HL-60/S4 treated with retinoic acid at 250 ng/mL for 4 days and 3 days (cell line): ENCODE results near the gene PAX1.

Experiments used
- in situ Hi-C: fragments of 300-500 bp; cut with MboI; formaldehyde crosslinking; loops from 2 replicates; pipeline ENCODE4 v1.7.0; 2022; ENCODE audit warnings: low sequenced_read_pairs

PAX1 gene

GRCh38 chr20:21705575-21706260, at the start of gene PAX1:
Gene PAX1, plus strand, starts transcription at chr20:21705664. Its CDS starts 49 bp downstream, at chr20:21705713.
- in situ Hi-C loops, result no loop called here

- in situ Hi-C loops, result no loop called here
Observed at GRCh38 chr20:21656308-21657067, 49.0 kb upstream of the PAX1 start.

- in situ Hi-C loops, result no loop called here
Observed at GRCh38 chr20:21661488-21662055, 43.9 kb upstream of the PAX1 start.

- in situ Hi-C loops, result no loop called here
Observed at GRCh38 chr20:21663465-21663864, 42.0 kb upstream of the PAX1 start.

GRCh38 chr20:21665687-21666446, 39.6 kb upstream of the PAX1 start:
- in situ Hi-C loops, result no loop called here

- in situ Hi-C loops, result no loop called here
Observed at GRCh38 chr20:21670126-21670525, 35.3 kb upstream of the PAX1 start.

- in situ Hi-C loops, result no loop called here
Observed at GRCh38 chr20:21670981-21671380, 34.5 kb upstream of the PAX1 start.

GRCh38 chr20:21677261-21677660, 28.2 kb upstream of the PAX1 start:
- in situ Hi-C loops, result no loop called here

- in situ Hi-C loops, result no loop called here
Observed at GRCh38 chr20:21677781-21678180, 27.7 kb upstream of the PAX1 start.

- in situ Hi-C loops, result no loop called here
Observed at GRCh38 chr20:21681234-21681921, 24.1 kb upstream of the PAX1 start.

- in situ Hi-C loops, result no loop called here
Observed at GRCh38 chr20:21681922-21682318, 23.5 kb upstream of the PAX1 start.

- in situ Hi-C loops, result no loop called here
Observed at GRCh38 chr20:21682521-21682954, 22.9 kb upstream of the PAX1 start.

GRCh38 chr20:21684671-21685070, 20.8 kb upstream of the PAX1 start:
- in situ Hi-C loops, result no loop called here

- in situ Hi-C loops, result no loop called here
Observed at GRCh38 chr20:21685981-21686380, 19.5 kb upstream of the PAX1 start.

- in situ Hi-C loops, result no loop called here
Observed at GRCh38 chr20:21693322-21693721, 12.1 kb upstream of the PAX1 start.

- in situ Hi-C loops, result no loop called here
Observed at GRCh38 chr20:21698494-21699215, 6.8 kb upstream of the PAX1 start.

- in situ Hi-C loops, result no loop called here
Observed at GRCh38 chr20:21699216-21699508, 6.3 kb upstream of the PAX1 start.

- in situ Hi-C loops, result no loop called here
Observed at GRCh38 chr20:21701171-21701876, 4.1 kb upstream of the PAX1 start.

GRCh38 chr20:21702016-21702415, 3.4 kb upstream of the PAX1 start:
- in situ Hi-C loops, result no loop called here
